Nephron progenitor cell (in vitro differentiated cells): ENCODE data around the gene UBE2O.

Source experiments
- DNase-seq: peaks from one replicate; pipeline ENCODE4 v3.0.0; 2021
- H3K27ac Mint-ChIP-seq: 2 replicates; pipeline ENCODE4 v1.8.0; 2021; ENCODE audit warnings: mild to moderate bottlenecking, moderate library complexity, mixed read lengths
- H3K27me3 Mint-ChIP-seq: 2 replicates; pipeline ENCODE4 v1.8.0; 2021; ENCODE audit warnings: mild to moderate bottlenecking, low read depth, mixed read lengths; ENCODE audit not compliant: poor library complexity
- H3K36me3 Mint-ChIP-seq: 2 replicates; pipeline ENCODE4 v1.8.0; 2021; ENCODE audit warnings: low read depth, mixed read lengths
- H3K4me1 Mint-ChIP-seq: 2 replicates; pipeline ENCODE4 v1.8.0; 2021; ENCODE audit warnings: mixed read lengths
- H3K4me3 Mint-ChIP-seq: 2 replicates; pipeline ENCODE4 v1.8.0; 2021; ENCODE audit warnings: mild to moderate bottlenecking, moderate library complexity, mixed read lengths
- H3K9me3 Mint-ChIP-seq: 2 replicates; pipeline ENCODE4 v1.8.0; 2021; ENCODE audit warnings: mild to moderate bottlenecking, moderate library complexity, mixed read lengths
- TF ChIP-seq, protein P1 (sequence below): fragments of 200-600 bp; sonication (generic); IDR thresholded peaks from 2 replicates; pipeline ENCODE4 v1.5.0; 2021; ENCODE audit warnings: antibody characterized with exemption

Gene UBE2O

DNA sequence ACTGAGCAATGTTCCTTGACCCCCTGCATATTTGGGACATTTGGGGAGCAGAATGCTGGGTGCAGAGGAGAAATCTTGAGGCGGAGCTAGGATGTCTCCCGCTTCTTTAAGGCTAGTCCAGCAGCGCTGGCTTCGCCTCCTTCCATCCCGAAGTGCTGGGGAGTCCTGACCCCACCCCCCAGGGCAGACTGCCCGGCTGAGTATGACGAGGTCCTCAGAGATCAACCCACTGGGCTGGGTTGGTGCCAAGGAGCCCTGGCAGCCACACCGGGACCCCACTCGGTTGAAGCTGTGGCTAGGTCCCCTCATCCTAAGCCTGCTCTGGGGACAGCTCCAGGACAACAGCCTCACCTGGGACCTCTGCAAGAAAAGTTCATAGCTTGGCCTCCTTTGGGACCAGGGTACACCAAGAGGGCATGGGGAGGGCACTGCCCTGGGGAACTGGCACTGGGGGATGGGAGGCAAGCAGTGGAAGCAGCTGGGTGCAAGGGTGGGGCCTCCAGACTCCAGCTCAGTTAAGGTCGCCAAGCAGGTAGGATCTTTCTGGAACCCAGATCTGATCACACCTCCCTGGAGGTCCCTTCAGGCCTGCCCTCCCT lies 37.3 kb upstream of the UBE2O start:
- Mint-ChIP-seq H3K27me3 (peaks cover 6% of the 10 kb centered on the region), H3K36me3 (no peaks in the 10 kb centered on the region), H3K4me3 (no peak overlapping the region), H3K4me1 (peaks cover 21% of the 10 kb centered on the region), H3K27ac (no peak overlapping the region), H3K9me3 (no peaks in the 10 kb centered on the region)
- TF ChIP-seq, protein P1, sequence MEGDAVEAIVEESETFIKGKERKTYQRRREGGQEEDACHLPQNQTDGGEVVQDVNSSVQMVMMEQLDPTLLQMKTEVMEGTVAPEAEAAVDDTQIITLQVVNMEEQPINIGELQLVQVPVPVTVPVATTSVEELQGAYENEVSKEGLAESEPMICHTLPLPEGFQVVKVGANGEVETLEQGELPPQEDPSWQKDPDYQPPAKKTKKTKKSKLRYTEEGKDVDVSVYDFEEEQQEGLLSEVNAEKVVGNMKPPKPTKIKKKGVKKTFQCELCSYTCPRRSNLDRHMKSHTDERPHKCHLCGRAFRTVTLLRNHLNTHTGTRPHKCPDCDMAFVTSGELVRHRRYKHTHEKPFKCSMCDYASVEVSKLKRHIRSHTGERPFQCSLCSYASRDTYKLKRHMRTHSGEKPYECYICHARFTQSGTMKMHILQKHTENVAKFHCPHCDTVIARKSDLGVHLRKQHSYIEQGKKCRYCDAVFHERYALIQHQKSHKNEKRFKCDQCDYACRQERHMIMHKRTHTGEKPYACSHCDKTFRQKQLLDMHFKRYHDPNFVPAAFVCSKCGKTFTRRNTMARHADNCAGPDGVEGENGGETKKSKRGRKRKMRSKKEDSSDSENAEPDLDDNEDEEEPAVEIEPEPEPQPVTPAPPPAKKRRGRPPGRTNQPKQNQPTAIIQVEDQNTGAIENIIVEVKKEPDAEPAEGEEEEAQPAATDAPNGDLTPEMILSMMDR = no peak
- no peak for DNase-seq

DNA sequence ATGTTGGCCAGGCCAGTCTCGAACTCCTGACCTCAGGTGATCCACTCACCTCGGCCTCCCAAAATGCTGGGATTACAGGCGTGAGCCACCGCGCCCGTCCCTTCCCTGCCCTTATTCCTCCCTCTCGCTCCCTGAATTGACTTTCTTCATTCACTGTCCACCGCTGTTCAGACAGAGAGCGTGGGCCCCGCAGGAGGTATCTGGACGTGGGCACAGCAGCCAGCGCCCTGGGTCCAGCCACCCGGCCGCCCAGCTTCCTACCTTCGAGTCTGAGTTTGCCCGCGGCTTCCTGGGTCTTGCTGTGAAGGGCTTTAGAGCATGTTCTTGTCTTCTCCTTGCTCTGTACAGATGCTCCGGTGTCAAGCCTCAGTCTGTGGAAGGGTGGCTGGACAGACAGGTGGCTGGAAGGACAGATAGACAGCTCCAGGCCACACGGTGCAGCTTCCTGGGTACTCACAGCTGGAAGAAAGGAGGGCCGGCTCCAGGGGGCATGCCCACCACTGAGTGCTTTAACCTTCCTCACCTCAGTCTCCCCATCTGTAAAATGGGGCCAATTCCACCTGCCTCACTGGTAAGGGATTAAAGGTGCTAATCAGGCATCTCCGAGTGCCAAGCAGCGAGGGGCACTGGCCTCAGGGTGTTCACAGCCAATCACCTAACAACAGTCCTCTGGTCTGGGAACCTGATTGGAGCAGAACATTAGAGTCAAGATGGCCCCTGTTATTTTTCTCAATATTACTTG lies 34.7 kb upstream of the UBE2O start:
- Mint-ChIP-seq H3K9me3 (no peaks in the 10 kb centered on the region), H3K27ac (no peak overlapping the region), H3K27me3 (peaks cover 5% of the 10 kb centered on the region), H3K4me3 (no peak overlapping the region), H3K4me1 (peaks cover 10% of the 10 kb centered on the region), H3K36me3 (no peaks in the 10 kb centered on the region)
- no peak for DNase-seq
- TF ChIP-seq, protein P1 = no peak

DNA sequence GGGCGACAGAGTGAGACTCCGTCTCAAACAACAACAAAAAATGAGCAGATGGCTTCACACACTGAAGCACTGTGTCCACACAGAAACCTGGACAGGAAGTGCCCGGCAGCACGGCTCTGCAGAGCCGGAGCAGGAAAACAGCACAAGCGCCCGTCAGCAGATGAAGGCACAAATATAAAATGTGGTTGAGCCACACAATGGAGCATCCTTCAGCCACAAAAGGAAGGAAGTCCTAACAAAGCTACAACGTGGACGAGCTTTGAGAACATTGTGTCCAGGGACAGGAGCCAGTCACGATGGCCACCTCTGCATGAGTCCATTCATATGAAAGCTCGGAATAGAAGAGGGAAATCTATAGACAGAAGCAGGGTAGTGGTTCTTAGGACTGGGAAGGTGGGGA lies 32.6 kb upstream of the UBE2O start:
- Mint-ChIP-seq H3K9me3 (no peaks in the 10 kb centered on the region), H3K36me3 (no peaks in the 10 kb centered on the region), H3K27me3 (peaks cover 4% of the 10 kb centered on the region), H3K4me1 (peaks cover 14% of the 10 kb centered on the region), H3K27ac (no peak overlapping the region), H3K4me3 (no peak overlapping the region)
- DNase-seq = no peak
- TF ChIP-seq, protein P1 = no peak

DNA sequence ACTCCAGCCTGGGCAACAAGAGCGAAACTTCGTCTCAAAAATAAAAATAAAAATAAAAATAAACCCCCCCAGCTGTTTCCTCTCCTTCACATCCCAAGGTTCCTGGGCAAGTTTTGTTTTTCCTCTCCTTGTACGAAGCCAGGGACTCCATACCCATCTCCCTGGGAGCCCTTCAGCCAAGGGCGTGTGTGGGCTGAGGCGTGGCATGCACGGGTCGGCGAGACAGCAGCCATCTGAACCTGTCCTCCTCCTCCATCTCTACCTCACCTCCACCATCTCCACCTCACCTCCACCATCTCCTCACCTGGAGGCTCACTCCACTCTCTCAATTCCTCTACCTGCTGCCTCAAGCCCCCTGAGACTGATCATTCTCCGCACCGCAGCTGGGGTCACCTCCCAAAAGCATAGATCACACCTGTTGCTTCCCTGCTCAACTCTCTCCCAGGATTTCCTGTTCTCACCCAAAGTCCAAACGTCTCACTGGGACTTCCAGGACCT lies 31.3 kb upstream of the UBE2O start:
- no peak overlapping the region for H3K4me3 Mint-ChIP-seq

DNA sequence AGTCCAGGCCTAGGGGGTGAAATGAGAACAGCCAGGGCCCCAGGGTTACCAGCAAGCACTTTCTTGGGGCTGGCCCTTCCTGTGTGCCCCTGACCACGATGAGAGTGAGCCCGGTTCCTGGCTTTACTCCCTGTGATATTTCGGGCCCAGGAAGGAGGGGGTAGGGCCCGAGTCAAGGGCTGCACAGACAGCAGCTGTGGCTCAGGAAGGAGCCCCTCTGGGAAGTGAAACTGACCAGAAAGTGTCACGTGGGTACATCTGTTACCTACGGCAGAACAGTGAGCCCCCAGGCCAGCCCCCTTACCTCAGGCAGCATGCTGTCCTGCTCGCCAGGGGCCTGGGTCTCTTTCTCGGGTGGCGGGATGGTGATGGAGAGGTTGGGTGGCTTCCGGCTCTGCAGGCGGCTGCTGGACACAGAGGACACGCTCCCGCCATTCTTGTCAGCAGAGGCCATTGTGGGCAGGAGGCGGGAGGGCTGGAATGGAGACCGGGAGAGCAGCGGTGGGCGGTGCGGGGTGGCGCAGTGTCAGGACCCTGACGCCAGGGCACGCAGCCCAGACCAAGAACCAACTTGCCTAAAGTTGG lies 28.2 kb upstream of the UBE2O start:
- no peak overlapping the region for H3K4me3 Mint-ChIP-seq
- peaks cover 4% of the 10 kb centered on the region for H3K27me3 Mint-ChIP-seq
- H3K9me3 Mint-ChIP-seq = no peaks in the 10 kb centered on the region
- peak overlapping the region; percentile 97 for H3K27ac Mint-ChIP-seq
- no peaks in the 10 kb centered on the region for H3K36me3 Mint-ChIP-seq
- peaks cover 18% of the 10 kb centered on the region for H3K4me1 Mint-ChIP-seq
- TF ChIP-seq, protein P1 = no peak
- DNase-seq = no peak

More for the DNA sequence above, 31.3 kb upstream of the UBE2O start:
- Mint-ChIP-seq H3K27ac (no peak overlapping the region), H3K9me3 (no peaks in the 10 kb centered on the region), H3K4me1 (peaks cover 18% of the 10 kb centered on the region), H3K27me3 (peaks cover 4% of the 10 kb centered on the region), H3K36me3 (no peaks in the 10 kb centered on the region)
- no peak for DNase-seq
- TF ChIP-seq, protein P1 = no peak
